Fibroblast of lung (primary cell): ENCODE measurements around the gene CFAP141.

Experiments
- EZH2 ChIP-seq: IDR thresholded peaks from 2 replicates; pipeline ENCODE4 v1.5.1; 2012; ENCODE audit warnings: low read length, control low read depth, mild to moderate bottlenecking; ENCODE audit errors: missing control alignments
- TF ChIP-seq, protein P1 (sequence below), 2 donors: IDR thresholded peaks in 1 of 2; conservative IDR thresholded peaks in 1 of 2; 1 replicate in 1 of 2; 2 replicates in 1 of 2; pipeline ENCODE4 v1.5.1; 2011 to 2012; ENCODE audit warnings: low read length in 2 of 2, control low read depth in 1 of 2, inconsistent platforms in 1 of 2, low read depth in 1 of 2, mild to moderate bottlenecking in 1 of 2

- TF ChIP-seq, protein P1, sequence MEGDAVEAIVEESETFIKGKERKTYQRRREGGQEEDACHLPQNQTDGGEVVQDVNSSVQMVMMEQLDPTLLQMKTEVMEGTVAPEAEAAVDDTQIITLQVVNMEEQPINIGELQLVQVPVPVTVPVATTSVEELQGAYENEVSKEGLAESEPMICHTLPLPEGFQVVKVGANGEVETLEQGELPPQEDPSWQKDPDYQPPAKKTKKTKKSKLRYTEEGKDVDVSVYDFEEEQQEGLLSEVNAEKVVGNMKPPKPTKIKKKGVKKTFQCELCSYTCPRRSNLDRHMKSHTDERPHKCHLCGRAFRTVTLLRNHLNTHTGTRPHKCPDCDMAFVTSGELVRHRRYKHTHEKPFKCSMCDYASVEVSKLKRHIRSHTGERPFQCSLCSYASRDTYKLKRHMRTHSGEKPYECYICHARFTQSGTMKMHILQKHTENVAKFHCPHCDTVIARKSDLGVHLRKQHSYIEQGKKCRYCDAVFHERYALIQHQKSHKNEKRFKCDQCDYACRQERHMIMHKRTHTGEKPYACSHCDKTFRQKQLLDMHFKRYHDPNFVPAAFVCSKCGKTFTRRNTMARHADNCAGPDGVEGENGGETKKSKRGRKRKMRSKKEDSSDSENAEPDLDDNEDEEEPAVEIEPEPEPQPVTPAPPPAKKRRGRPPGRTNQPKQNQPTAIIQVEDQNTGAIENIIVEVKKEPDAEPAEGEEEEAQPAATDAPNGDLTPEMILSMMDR (conservative IDR thresholded peaks at IDR 0.05 in 1 of 2, IDR thresholded peaks at IDR 0.05 in 1 of 2; ENCODE audit: low read depth in 1 of 2, low read length in 2 of 2): no peak
- no peak for TF ChIP-seq EZH2
These were observed 35.4 kb downstream of the CFAP141 start for GRCh38 chr1:154170547-154171222.
